K562 (cell line): ENCODE results near the gene CFAP126. TPM values are rescaled to one million over a fixed set of nuclear protein-coding genes. Genes with fewer than 3 reads are reported as not detected.

ENCODE experiments used
- MXI1 ChIP-seq: IDR thresholded peaks from 2 replicates; pipeline ENCODE4 v1.6.1; 2011; ENCODE audit warnings: low read depth, mild to moderate bottlenecking, improper control_type of control experiment, low read length
- NFE2L1 ChIP-seq: fragments of 450-650 bp; IDR thresholded peaks from 2 replicates; pipeline ENCODE4 v1.6.1; 2016; ENCODE audit warnings: missing genetic modification characterization, low read depth, mild to moderate bottlenecking, missing compliant biosample characterization, moderate library complexity, borderline replicate concordance
- PHTF2 ChIP-seq: fragments of 250-450 bp; sonication (Bioruptor Pico); IDR thresholded peaks from 2 replicates; pipeline ENCODE4 v1.5.0; 2021; ENCODE audit warnings: mild to moderate bottlenecking
- PTBP1 ChIP-seq: fragments of 200-400 bp; formaldehyde crosslinking; IDR thresholded peaks from 2 replicates; pipeline ENCODE4 v1.6.1; 2017; ENCODE audit warnings: low read depth, low read length
- PYGO2 ChIP-seq: fragments of 450-650 bp; IDR thresholded peaks from 2 replicates; pipeline ENCODE4 v1.6.1; 2016; ENCODE audit warnings: mild to moderate bottlenecking, missing genetic modification characterization, moderate library complexity, missing compliant biosample characterization
- SETDB1 ChIP-seq: IDR thresholded peaks from one replicate; pipeline ENCODE4 v1.6.1; 2012; ENCODE audit warnings: low read length, control low read depth, inconsistent platforms
- SRSF3 ChIP-seq: fragments of 200-400 bp; formaldehyde crosslinking; IDR thresholded peaks from 2 replicates; pipeline ENCODE4 v1.6.1; 2016; ENCODE audit warnings: mild to moderate bottlenecking, low read length, moderate library complexity; ENCODE audit not compliant: insufficient read depth
- STAT5B ChIP-seq: fragments of 250-450 bp; sonication (Bioruptor Pico); IDR thresholded peaks from 2 replicates; pipeline ENCODE4 v1.8.0; 2021; ENCODE audit warnings: mild to moderate bottlenecking, inconsistent platforms
- ZBTB17 ChIP-seq: fragments of 450-650 bp; formaldehyde crosslinking; IDR thresholded peaks from 2 replicates; pipeline ENCODE4 v1.4.0; 2020; ENCODE audit warnings: mild to moderate bottlenecking
- ZFP1 ChIP-seq: fragments of 450-650 bp; formaldehyde crosslinking; IDR thresholded peaks from 2 replicates; pipeline ENCODE4 v1.4.0; 2020; ENCODE audit warnings: mild to moderate bottlenecking, mixed read lengths
- ZNF395 ChIP-seq: fragments of 200-800 bp; sonication (Bioruptor generic); IDR thresholded peaks from 2 replicates; pipeline ENCODE4 v1.6.1; 2017; ENCODE audit warnings: missing genetic modification characterization, missing compliant biosample characterization
- polyA plus RNA-seq, 8 experiments: library from polyadenylated mRNA; depleted of rRNA in 4 of 8; stranded (reverse) in 5 of 8; unstranded in 3 of 8; fragments of >200 nt; fragmentation: Nextera tagmentation in 2 of 8; fragmentation: Illumina TruSeq in 1 of 8; extraction: Ambion mirVana in 2 of 8; extraction: Trizol in 1 of 8; gene quantifications; 2 replicates each; pipeline versions ENCODE4 v1.2.1 to v1.2.3, GENCODE V29; 2011 to 2014; ENCODE audit warnings: inconsistent platforms in 1 of 8, missing spikeins in 1 of 8
- total RNA-seq, 7 experiments: library from RNA; depleted of rRNA in 6 of 7; stranded (reverse); fragments of >200 nt in 6 of 7; fragmentation: Illumina TruSeq in 2 of 7; extraction: Trizol in 2 of 7; gene quantifications; 2 replicates each; pipeline versions ENCODE4 v1.2.1 to v1.2.3, GENCODE V29; 2011 to 2021; ENCODE audit warnings: low replicate concordance in 1 of 7
- TF ChIP-seq, protein P1 (sequence below): fragments of 450-650 bp; IDR thresholded peaks from 2 replicates; pipeline ENCODE4 v1.6.1; 2016; ENCODE audit warnings: antibody characterized with exemption
- TF ChIP-seq, protein P2 (sequence below): fragments of 250-450 bp; sonication (Bioruptor Pico); IDR thresholded peaks from 2 replicates; pipeline ENCODE4 v1.8.0; 2022; ENCODE audit warnings: inconsistent platforms, mild to moderate bottlenecking, moderate library complexity, borderline replicate concordance
- TF ChIP-seq, protein P3 (sequence below): sonication (generic); formaldehyde crosslinking; IDR thresholded peaks from 2 replicates; pipeline ENCODE4 v1.8.1; 2023; ENCODE audit warnings: missing genetic modification reagents, mild to moderate bottlenecking, borderline replicate concordance

The CFAP126 gene
- total and polyA plus RNA-seq, 9 of the 15 experiments (the other 6 are each of a cell fraction or from before 2014, with no cell fraction given) = not detected

DNA sequence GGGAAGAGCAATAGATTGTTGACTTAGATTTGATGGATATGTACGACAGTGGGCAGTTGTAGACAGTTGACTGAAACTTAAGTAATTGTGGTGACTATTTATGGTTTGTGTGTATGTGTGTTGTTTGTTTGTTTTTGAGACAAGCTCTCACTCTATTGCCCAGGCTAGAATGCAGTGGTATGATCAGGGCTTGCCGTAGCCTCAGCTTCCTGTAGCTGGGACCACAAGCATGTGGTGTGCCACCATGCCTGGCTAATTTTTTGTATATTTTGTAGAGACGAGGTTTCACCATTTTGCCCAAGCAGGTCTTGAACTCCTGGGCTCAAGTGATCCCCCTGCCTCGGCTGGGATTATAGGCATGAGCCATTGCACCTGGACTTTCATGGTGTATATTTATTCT lies 43.7 kb downstream of the CFAP126 start (continued):
- TF ChIP-seq ZNF395 (CRISPR knock-in tag) (no peak), NFE2L1 (no peak), ZBTB17 (CRISPR knock-in tag) (no peak), SRSF3 (no peak), SETDB1 (no peak), PHTF2 (no peak), STAT5B (CRISPR knock-in tag) (no peak), PYGO2 (tag) (no peak), PTBP1 (no peak), MXI1 (no peak), ZFP1 (no peak)
- TF ChIP-seq, protein P1, sequence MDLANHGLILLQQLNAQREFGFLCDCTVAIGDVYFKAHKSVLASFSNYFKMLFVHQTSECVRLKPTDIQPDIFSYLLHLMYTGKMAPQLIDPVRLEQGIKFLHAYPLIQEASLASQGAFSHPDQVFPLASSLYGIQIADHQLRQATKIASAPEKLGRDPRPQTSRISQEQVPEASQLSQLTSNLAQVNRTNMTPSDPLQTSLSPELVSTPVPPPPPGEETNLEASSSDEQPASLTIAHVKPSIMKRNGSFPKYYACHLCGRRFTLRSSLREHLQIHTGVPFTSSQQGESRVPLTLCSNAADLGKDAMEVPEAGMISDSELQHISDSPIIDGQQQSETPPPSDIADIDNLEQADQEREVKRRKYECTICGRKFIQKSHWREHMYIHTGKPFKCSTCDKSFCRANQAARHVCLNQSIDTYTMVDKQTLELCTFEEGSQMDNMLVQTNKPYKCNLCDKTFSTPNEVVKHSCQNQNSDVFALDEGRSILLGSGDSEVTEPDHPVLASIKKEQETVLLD = no peak
- TF ChIP-seq, protein P2, sequence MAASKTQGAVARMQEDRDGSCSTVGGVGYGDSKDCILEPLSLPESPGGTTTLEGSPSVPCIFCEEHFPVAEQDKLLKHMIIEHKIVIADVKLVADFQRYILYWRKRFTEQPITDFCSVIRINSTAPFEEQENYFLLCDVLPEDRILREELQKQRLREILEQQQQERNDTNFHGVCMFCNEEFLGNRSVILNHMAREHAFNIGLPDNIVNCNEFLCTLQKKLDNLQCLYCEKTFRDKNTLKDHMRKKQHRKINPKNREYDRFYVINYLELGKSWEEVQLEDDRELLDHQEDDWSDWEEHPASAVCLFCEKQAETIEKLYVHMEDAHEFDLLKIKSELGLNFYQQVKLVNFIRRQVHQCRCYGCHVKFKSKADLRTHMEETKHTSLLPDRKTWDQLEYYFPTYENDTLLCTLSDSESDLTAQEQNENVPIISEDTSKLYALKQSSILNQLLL (CRISPR knock-in tag) = no peak
- TF ChIP-seq, protein P3, sequence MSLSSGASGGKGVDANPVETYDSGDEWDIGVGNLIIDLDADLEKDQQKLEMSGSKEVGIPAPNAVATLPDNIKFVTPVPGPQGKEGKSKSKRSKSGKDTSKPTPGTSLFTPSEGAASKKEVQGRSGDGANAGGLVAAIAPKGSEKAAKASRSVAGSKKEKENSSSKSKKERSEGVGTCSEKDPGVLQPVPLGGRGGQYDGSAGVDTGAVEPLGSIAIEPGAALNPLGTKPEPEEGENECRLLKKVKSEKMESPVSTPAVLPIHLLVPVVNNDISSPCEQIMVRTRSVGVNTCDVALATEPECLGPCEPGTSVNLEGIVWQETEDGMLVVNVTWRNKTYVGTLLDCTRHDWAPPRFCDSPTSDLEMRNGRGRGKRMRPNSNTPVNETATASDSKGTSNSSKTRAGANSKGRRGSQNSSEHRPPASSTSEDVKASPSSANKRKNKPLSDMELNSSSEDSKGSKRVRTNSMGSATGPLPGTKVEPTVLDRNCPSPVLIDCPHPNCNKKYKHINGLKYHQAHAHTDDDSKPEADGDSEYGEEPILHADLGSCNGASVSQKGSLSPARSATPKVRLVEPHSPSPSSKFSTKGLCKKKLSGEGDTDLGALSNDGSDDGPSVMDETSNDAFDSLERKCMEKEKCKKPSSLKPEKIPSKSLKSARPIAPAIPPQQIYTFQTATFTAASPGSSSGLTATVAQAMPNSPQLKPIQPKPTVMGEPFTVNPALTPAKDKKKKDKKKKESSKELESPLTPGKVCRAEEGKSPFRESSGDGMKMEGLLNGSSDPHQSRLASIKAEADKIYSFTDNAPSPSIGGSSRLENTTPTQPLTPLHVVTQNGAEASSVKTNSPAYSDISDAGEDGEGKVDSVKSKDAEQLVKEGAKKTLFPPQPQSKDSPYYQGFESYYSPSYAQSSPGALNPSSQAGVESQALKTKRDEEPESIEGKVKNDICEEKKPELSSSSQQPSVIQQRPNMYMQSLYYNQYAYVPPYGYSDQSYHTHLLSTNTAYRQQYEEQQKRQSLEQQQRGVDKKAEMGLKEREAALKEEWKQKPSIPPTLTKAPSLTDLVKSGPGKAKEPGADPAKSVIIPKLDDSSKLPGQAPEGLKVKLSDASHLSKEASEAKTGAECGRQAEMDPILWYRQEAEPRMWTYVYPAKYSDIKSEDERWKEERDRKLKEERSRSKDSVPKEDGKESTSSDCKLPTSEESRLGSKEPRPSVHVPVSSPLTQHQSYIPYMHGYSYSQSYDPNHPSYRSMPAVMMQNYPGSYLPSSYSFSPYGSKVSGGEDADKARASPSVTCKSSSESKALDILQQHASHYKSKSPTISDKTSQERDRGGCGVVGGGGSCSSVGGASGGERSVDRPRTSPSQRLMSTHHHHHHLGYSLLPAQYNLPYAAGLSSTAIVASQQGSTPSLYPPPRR = no peak
